Body of pancreas (tissue), 4 donors: ENCODE data around the gene NDUFB11. TPM values are rescaled to one million over a fixed set of nuclear protein-coding genes. Genes with fewer than 3 reads are reported as not detected.

Experiments used
- ATAC-seq: fragments of 150-250 bp; one replicate; pipeline ENCODE4 v1.9.1; 2016
- DNase-seq, 4 donors: peaks; one replicate each; pipeline ENCODE4 v3.0.0-alpha.2; 2019
- H3K27ac ChIP-seq, 4 donors: fragments of 200-600 bp; sonication (generic); 1 replicate in 3 of 4; 2 replicates in 1 of 4; pipeline versions ENCODE4 v1.5.1 to v1.6.1; 2016 to 2019; ENCODE audit warnings: mild to moderate bottlenecking in 1 of 4, mixed read lengths in 1 of 4, moderate library complexity in 1 of 4
- H3K27me3 ChIP-seq, 2 donors: fragments of 200-600 bp; sonication (generic); one replicate each; pipeline ENCODE4 v1.6.0; 2016; ENCODE audit warnings: mild to moderate bottlenecking in 1 of 2
- H3K36me3 ChIP-seq, 2 donors: fragments of 200-600 bp; sonication (generic); replicated peaks in 1 of 2; 2 replicates each; pipeline ENCODE4 v1.5.1; 2016; ENCODE audit warnings: low read depth in 2 of 2; ENCODE audit not compliant: insufficient read depth in 1 of 2
- H3K4me1 ChIP-seq: fragments of 200-600 bp; sonication (generic); one replicate; pipeline ENCODE4 v1.6.0; 2016
- H3K4me3 ChIP-seq, 2 donors: fragments of 200-600 bp; sonication (generic); 1 replicate in 1 of 2; 2 replicates in 1 of 2; pipeline ENCODE4 v1.5.1; 2016 to 2019
- H3K9me3 ChIP-seq, 3 donors: fragments of 200-600 bp; sonication (generic); 1 replicate in 2 of 3; 2 replicates in 1 of 3; pipeline ENCODE4 v1.5.1; 2016
- CTCF ChIP-seq, 7 experiments: fragments of 450-650 bp in 4 of 7; fragments of 200-600 bp in 3 of 7; sonication (generic) in 3 of 7; IDR thresholded peaks; one replicate each; pipeline ENCODE4 v1.5.1; 2016 to 2019; ENCODE audit warnings: antibody characterized with exemption in 7 of 7
- POLR2A ChIP-seq, 3 donors: fragments of 450-650 bp; IDR thresholded peaks; one replicate each; pipeline ENCODE4 v1.6.1; 2016; ENCODE audit warnings: antibody characterized with exemption in 3 of 3, mild to moderate bottlenecking in 2 of 3
- WGBS, 2 donors: methylation state at CpG; one replicate each; pipeline ENCODE4 v1.1.5; 2017; 5-methylcytosine and 5-hydroxymethylcytosine counted together
- intact Hi-C: fragments of 100-400 bp; cut with DNase I; formaldehyde crosslinking; loops from one replicate; pipeline ENCODE4 v1.15.1; 2023
- total RNA-seq, 2 donors: library from RNA; depleted of rRNA; stranded (reverse); fragments of >200 nt; gene quantifications; one replicate each; pipeline ENCODE4 v1.1.0, GENCODE V29; 2016

NDUFB11 gene
- total RNA-seq, 2 donors from 2014 or later: 66.7 to 80.1 TPM

DNA sequence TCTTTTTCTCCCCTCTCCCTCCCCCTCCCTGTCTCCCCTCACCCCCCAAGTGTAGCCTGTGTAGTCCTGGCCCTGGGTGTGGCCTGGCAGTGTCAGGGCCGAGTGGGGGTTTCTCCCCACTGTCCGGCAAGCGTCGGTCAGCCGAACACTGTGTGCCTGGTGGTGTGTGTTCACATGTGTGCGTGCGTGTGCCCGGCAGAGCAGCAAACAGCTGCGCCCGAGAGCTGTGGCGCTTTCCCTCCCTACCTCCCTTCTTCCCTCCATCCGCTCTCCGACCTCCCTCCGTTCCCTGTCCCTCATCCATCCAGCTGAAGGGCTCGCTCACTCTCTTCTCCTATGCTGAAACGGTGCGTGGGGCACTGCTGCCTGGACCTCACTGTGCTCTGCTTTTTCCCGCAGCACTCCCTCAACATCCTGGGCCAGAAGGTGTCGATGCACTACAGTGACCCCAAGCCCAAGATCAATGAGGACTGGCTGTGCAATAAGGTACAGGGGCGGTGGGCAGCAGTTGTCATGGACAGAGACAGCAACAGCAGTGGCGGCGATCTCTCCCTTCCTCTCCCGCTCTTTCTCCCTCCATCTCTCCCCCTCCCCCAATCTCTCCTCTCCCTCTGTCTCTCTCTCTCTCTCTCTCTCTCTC, 31.7 kb upstream of the NDUFB11 start:
- no peak for DNase-seq
- Histone ChIP-seq H3K27me3 (no peaks in the 10 kb centered on the region), H3K27ac (no peak overlapping the region), H3K4me3 (no peak overlapping the region), H3K9me3 (no peaks in the 10 kb centered on the region), H3K36me3 (peaks cover 0 to 5% of the 10 kb centered on the region in 2 donors), H3K4me1 (no peaks in the 10 kb centered on the region)
- WGBS, 2 donors: 95 to 100% methylated on average over 3 to 11 of the region's 23 CpGs
- TF ChIP-seq CTCF (IDR thresholded peaks at IDR 0.05) (no peak), POLR2A (IDR thresholded peaks at IDR 0.05) (no peak)
- ATAC-seq: no peak
- intact Hi-C loops: no loop called here

GRCh38 chrX:47175588-47175980, 31.1 kb upstream of the NDUFB11 start:
- no peak overlapping the region for H3K4me3 ChIP-seq
- no peak for TF ChIP-seq CTCF (IDR thresholded peaks at IDR 0.05)
- no peak for TF ChIP-seq POLR2A (IDR thresholded peaks at IDR 0.05)
- no peaks in the 10 kb centered on the region for H3K9me3 ChIP-seq
- 75 to 100% methylated on average over 5 of the region's 12 CpGs for WGBS, 2 donors
- DNase-seq (no peak), ATAC-seq (no peak)
- H3K27me3 ChIP-seq: no peaks in the 10 kb centered on the region
- H3K27ac ChIP-seq: no peak overlapping the region
- H3K36me3 ChIP-seq: peaks cover 0 to 5% of the 10 kb centered on the region in 2 donors
- intact Hi-C loops: no loop called here
- no peaks in the 10 kb centered on the region for H3K4me1 ChIP-seq

DNA sequence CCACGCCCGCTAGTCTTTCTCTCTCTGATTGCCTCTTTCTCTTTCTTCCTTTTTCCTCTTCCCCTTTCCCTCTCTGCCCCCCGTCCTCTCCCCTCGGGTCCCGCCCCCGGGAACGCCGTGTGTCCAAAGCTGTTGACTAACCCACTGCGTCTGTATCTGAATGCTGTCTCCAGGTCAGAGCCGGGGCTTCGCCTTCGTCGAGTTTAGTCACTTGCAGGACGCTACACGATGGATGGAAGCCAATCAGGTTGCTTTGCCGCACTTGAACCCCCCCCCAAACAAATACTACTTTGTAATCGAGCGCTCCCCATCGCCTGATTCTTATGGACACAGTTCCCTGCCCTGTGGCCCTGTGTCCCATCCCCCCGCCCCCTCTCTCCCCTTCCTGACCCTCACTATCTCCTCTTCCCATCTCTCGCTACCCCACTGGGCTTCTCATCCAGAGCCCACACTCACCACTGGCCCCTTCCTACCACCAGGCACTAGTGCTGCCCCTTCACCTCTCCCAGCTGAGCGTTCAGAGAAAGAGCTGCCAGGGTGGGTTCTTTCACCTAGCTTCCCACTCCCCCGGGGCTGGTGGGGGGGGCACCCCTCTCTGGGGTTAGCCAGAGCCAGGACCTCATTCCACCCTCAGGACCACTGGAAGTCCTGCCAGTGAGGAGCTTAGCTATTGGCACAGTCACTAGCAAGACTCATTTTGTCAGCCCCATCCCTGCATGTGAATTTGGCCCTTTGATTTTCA, 30.5 kb upstream of the NDUFB11 start:
- WGBS, 2 donors: 89 to 90% methylated on average over 2 to 20 of the region's 23 CpGs
- H3K4me1 ChIP-seq: no peaks in the 10 kb centered on the region
- intact Hi-C loops: no loop called here
- peak in 1 of 4 donors; percentile 5 for DNase-seq
- no peak for TF ChIP-seq CTCF (IDR thresholded peaks at IDR 0.05)
- TF ChIP-seq POLR2A (IDR thresholded peaks at IDR 0.05): no peak
- H3K4me3 ChIP-seq: no peak overlapping the region
- H3K9me3 ChIP-seq: no peaks in the 10 kb centered on the region
- H3K27me3 ChIP-seq: no peaks in the 10 kb centered on the region
- peaks cover 0 to 5% of the 10 kb centered on the region in 2 donors for H3K36me3 ChIP-seq
- ATAC-seq: no peak
- no peak overlapping the region for H3K27ac ChIP-seq

DNA sequence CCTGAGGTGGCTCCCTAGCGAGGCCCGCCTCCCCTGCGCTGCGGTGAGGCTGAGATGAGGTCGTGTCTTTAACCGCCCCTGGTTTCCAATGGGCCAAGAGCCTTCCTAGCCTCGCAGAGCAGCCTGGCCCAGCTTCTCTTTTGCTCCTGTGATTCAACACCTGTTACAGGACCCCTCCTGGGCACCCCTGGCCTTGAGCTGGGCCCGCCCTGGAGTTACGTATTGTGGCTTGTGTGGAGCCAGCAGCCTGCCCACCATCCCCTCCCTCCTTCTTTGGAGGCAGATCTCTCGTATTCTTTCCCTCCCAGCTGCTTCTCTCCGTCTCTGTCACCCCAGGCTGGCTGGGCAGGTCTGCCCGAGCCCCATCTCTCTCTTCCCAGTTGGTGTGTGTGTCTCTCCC, 29.9 kb upstream of the NDUFB11 start:
- Histone ChIP-seq H3K9me3 (no peaks in the 10 kb centered on the region), H3K27me3 (no peaks in the 10 kb centered on the region), H3K4me3 (no peak overlapping the region), H3K36me3 (peaks cover 0 to 6% of the 10 kb centered on the region in 2 donors), H3K27ac (no peak overlapping the region), H3K4me1 (no peaks in the 10 kb centered on the region)
- TF ChIP-seq POLR2A (IDR thresholded peaks at IDR 0.05): no peak
- TF ChIP-seq CTCF (IDR thresholded peaks at IDR 0.05): no peak
- intact Hi-C loops: no loop called here
- DNase-seq: no peak
- 90 to 91% methylated on average over 5 to 12 of the region's 12 CpGs for WGBS, 2 donors
- ATAC-seq: no peak
